MM.1S (cell line): ENCODE results near the gene PLOD3.

Experiments
- DNase-seq: peaks from one replicate; pipeline ENCODE4 v3.0.0-alpha.2; 2015
- H2AFZ ChIP-seq: fragments of 300-600 bp; sonication (generic); 2 replicates; pipeline ENCODE4 v1.6.0; 2016; ENCODE audit warnings: antibody characterized with exemption, low read length
- H3F3A ChIP-seq: fragments of 300-600 bp; sonication (generic); 2 replicates; pipeline ENCODE4 v1.6.1; 2016; ENCODE audit warnings: mild to moderate bottlenecking, antibody characterized with exemption, low read length, moderate library complexity, mixed read lengths; ENCODE audit not compliant: insufficient read depth
- H3K27ac ChIP-seq: fragments of 300-600 bp; sonication (generic); 2 replicates; pipeline ENCODE4 v1.5.1; 2016; ENCODE audit warnings: mild to moderate bottlenecking, low read length
- H3K27me3 ChIP-seq: fragments of 300-600 bp; sonication (generic); replicated peaks from 2 replicates; pipeline ENCODE4 v1.6.0; 2016; ENCODE audit warnings: low read length; ENCODE audit not compliant: insufficient read depth
- H3K36me3 ChIP-seq: fragments of 300-600 bp; sonication (generic); replicated peaks from 2 replicates; pipeline ENCODE4 v1.6.1; 2016; ENCODE audit warnings: mild to moderate bottlenecking, low read length, mixed read lengths; ENCODE audit not compliant: insufficient read depth
- H3K4me1 ChIP-seq: fragments of 300-600 bp; sonication (generic); 2 replicates; pipeline ENCODE4 v1.6.1; 2016; ENCODE audit warnings: low read length, mixed read lengths
- H3K4me2 ChIP-seq: fragments of 300-600 bp; sonication (generic); 2 replicates; pipeline ENCODE4 v1.6.0; 2016; ENCODE audit warnings: low read depth, low read length
- H3K4me3 ChIP-seq: fragments of 300-600 bp; sonication (generic); 2 replicates; pipeline ENCODE4 v1.5.1; 2016; ENCODE audit warnings: low read length, mixed read lengths
- H3K79me2 ChIP-seq: fragments of 300-600 bp; sonication (generic); 2 replicates; pipeline ENCODE4 v1.6.1; 2016; ENCODE audit warnings: mixed run types, low read length, mixed read lengths
- H3K9ac ChIP-seq: fragments of 300-600 bp; sonication (generic); 2 replicates; pipeline ENCODE4 v1.6.1; 2016; ENCODE audit warnings: low read length, mixed read lengths
- H3K9me2 ChIP-seq: fragments of 300-600 bp; sonication (generic); replicated peaks from 2 replicates; pipeline ENCODE4 v1.6.1; 2016; ENCODE audit warnings: mild to moderate bottlenecking, low read length, mixed read lengths; ENCODE audit not compliant: insufficient read depth
- H3K9me3 ChIP-seq: fragments of 300-600 bp; sonication (generic); replicated peaks from 2 replicates; pipeline ENCODE4 v1.6.1; 2016; ENCODE audit warnings: mild to moderate bottlenecking, low read length, mixed read lengths; ENCODE audit not compliant: insufficient read depth
- H4K20me1 ChIP-seq: fragments of 300-600 bp; sonication (generic); 2 replicates; pipeline ENCODE4 v1.6.1; 2016; ENCODE audit warnings: mild to moderate bottlenecking, low read length, moderate library complexity, mixed read lengths; ENCODE audit not compliant: insufficient read depth
- EZH2 ChIP-seq: fragments of 300-600 bp; sonication (generic); optimal IDR thresholded peaks from 2 replicates; pipeline ENCODE3; 2017; ENCODE audit warnings: low read depth, mild to moderate bottlenecking, antibody characterized with exemption, low read length, mixed read lengths
- EZH2phosphoT487 ChIP-seq: fragments of 300-600 bp; sonication (generic); IDR thresholded peaks from 2 replicates; pipeline ENCODE4 v1.6.1; 2018; ENCODE audit warnings: antibody characterized with exemption, low read length
- TF ChIP-seq, protein P1 (sequence below): fragments of 300-600 bp; sonication (generic); IDR thresholded peaks from 2 replicates; pipeline ENCODE4 v1.5.1; 2016; ENCODE audit warnings: antibody characterized with exemption, low read length, mixed read lengths

The PLOD3 gene

DNA sequence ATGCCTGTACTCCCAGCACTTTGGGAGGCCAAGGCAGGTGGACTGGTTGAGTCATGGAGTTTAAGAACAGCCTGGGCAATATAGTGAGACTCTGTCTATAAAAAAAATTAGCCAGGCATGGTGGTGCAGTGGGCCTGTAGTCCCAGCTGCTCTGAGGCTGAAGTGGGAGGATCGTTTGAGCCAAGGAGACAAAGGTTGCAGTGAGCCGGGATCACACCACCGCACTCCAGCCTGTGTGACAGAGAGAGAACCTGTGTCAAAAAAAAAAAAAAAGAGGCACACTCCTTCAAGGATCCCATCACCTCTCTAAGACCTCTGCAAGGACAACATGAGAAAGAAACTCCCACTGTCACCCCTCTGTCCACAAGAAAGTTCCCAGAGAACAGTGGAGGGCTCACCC, 41.7 kb downstream of the PLOD3 start:
- Histone ChIP-seq H3K27me3 (peaks cover 96% of the 10 kb centered on the region), H3K36me3 (no peaks in the 10 kb centered on the region), H3K27ac (no peak overlapping the region), H3F3A (no peaks in the 10 kb centered on the region), H3K9me2 (no peaks in the 10 kb centered on the region), H3K4me1 (0 out of 2 replicates have a peak, but pooled peaks cover 3% of the 10 kb centered on the region), H3K4me3 (no peak overlapping the region), H3K9ac (no peak overlapping the region), H3K9me3 (no peaks in the 10 kb centered on the region), H3K4me2 (no peak overlapping the region), H4K20me1 (no peaks in the 10 kb centered on the region), H2AFZ (no peak overlapping the region), H3K79me2 (no peaks in the 10 kb centered on the region)
- DNase-seq, result no peak
- no peak for TF ChIP-seq EZH2phosphoT487
- TF ChIP-seq EZH2, result no peak
- TF ChIP-seq, protein P1, sequence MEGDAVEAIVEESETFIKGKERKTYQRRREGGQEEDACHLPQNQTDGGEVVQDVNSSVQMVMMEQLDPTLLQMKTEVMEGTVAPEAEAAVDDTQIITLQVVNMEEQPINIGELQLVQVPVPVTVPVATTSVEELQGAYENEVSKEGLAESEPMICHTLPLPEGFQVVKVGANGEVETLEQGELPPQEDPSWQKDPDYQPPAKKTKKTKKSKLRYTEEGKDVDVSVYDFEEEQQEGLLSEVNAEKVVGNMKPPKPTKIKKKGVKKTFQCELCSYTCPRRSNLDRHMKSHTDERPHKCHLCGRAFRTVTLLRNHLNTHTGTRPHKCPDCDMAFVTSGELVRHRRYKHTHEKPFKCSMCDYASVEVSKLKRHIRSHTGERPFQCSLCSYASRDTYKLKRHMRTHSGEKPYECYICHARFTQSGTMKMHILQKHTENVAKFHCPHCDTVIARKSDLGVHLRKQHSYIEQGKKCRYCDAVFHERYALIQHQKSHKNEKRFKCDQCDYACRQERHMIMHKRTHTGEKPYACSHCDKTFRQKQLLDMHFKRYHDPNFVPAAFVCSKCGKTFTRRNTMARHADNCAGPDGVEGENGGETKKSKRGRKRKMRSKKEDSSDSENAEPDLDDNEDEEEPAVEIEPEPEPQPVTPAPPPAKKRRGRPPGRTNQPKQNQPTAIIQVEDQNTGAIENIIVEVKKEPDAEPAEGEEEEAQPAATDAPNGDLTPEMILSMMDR, result no peak

DNA sequence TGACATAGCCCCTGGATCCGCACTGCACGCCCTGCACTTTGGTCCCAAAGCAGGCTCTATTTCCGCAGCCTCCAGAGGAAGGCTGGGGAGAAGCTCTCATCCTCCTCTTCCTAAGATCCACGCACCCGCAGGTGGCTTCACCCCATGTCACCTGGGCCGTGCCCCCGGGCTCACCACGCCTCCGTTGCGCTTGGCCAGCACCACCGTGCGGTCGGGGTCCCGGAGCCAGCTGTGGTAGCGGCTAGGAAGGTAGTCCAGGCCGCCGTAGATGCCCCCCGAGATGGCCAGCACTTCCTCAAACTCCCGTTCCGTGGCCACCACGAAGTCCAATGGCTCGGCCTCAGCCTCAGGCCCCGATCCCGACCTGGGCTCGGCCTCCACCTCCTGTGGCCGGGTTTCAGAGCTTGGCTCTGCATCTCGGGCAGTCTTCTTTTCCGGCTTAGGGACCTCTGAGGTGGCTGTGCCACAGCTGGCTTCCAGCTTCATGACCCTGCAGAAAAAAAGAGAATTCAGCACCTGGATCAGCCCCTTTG, 43.0 kb downstream of the PLOD3 start:
- Histone ChIP-seq H3K4me1 (0 out of 2 replicates have a peak, but pooled peaks cover 3% of the 10 kb centered on the region), H3F3A (no peaks in the 10 kb centered on the region), H3K27me3 (peaks cover 95% of the 10 kb centered on the region), H4K20me1 (no peaks in the 10 kb centered on the region), H3K79me2 (no peaks in the 10 kb centered on the region), H2AFZ (no peak overlapping the region), H3K27ac (no peak overlapping the region), H3K9me2 (no peaks in the 10 kb centered on the region), H3K4me3 (no peak overlapping the region), H3K4me2 (no peak overlapping the region), H3K36me3 (no peaks in the 10 kb centered on the region), H3K9me3 (no peaks in the 10 kb centered on the region), H3K9ac (no peak overlapping the region)
- DNase-seq, result no peak
- TF ChIP-seq, protein P1, result no peak
- no peak for TF ChIP-seq EZH2
- TF ChIP-seq EZH2phosphoT487, result no peak

DNA sequence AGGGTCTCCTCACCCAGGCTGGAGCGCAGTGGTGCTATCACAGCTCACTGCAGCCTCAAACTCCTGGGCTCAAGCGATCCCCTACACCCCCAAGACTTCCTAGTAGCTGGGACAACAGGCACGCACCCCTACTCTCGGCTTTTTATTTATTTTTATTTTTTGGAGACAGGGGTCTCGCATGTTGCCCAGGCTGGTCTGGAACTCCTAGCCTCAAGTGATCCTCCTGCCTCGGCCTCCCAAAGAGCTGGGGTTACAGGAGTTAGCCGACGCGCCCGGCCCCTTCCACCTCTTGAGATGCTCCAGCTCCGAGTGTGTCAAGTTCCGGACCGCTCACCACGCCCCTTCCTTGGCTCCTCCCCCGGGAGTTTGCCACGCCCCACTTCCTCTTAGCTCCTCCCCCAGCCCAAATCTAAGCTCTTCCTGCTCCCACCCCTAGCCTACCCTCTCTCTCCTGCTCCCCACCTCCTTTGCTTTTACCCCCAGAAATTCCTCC, 43.6 kb downstream of the PLOD3 start:
- Histone ChIP-seq H3K4me1 (0 out of 2 replicates have a peak, but pooled peaks cover 3% of the 10 kb centered on the region), H3K9me3 (no peaks in the 10 kb centered on the region), H3K79me2 (no peaks in the 10 kb centered on the region), H4K20me1 (no peaks in the 10 kb centered on the region), H3K36me3 (no peaks in the 10 kb centered on the region), H2AFZ (no peak overlapping the region), H3K4me3 (no peak overlapping the region), H3K9ac (no peak overlapping the region), H3K4me2 (no peak overlapping the region), H3K27ac (no peak overlapping the region), H3K27me3 (peaks cover 96% of the 10 kb centered on the region), H3K9me2 (no peaks in the 10 kb centered on the region), H3F3A (no peaks in the 10 kb centered on the region)
- TF ChIP-seq EZH2phosphoT487 (no peak), EZH2 (no peak)
- TF ChIP-seq, protein P1, result no peak
- peak; percentile 33 for DNase-seq
